ENCODE measurements around the gene GNG10. TPM values are rescaled to one million over a fixed set of nuclear protein-coding genes. Genes with fewer than 3 reads are reported as not detected.

The GNG10 gene
- total and polyA plus RNA-seq, 9 of the 15 experiments (the other 6 are each of a cell fraction or from before 2014, with no cell fraction given), result 13.1 to 37.8 (median 28.4) TPM

GRCh38 chr9:111630964-111631213 lies 30.5 kb upstream of the GNG10 start (continued):
- TF ChIP-seq ELF4 (CRISPR knock-in tag; IDR thresholded peaks at IDR 0.05) (no peak), ARHGAP35 (IDR thresholded peaks at IDR 0.05; ENCODE audit: partially characterized antibody) (no peak), ARID1B (IDR thresholded peaks at IDR 0.05) (no peak; the same call in 1 of the 2 replicates), ZNF354B (CRISPR knock-in tag; IDR thresholded peaks at IDR 0.05) (no peak), CTCFL (IDR thresholded peaks at IDR 0.05; ENCODE audit: borderline replicate concordance, insufficient read depth, low read depth, low read length, poor library complexity, severe bottlenecking) (no peak), ZNF224 (CRISPR knock-in tag; IDR thresholded peaks at IDR 0.05) (no peak), POLR2AphosphoS5 (IDR thresholded peaks at IDR 0.05; ENCODE audit: control insufficient read depth, insufficient read depth, low read depth, low read length) (no peak), SMAD1 (IDR thresholded peaks at IDR 0.05; ENCODE audit: low read depth, low read length, partially characterized antibody) (no peak), PBX2 (CRISPR knock-in tag; IDR thresholded peaks at IDR 0.05; ENCODE audit: low read depth) (no peak), PBX2 (tag; conservative IDR thresholded peaks at IDR 0.05; ENCODE audit: low read depth) (no peak), ZNF232 (CRISPR knock-in tag; IDR thresholded peaks at IDR 0.05) (no peak), XRCC5 (IDR thresholded peaks at IDR 0.05; ENCODE audit: low read depth, low read length) (peak; percentile 89; the same call in 1 of the 2 replicates), ZNF639 (CRISPR knock-in tag; conservative IDR thresholded peaks at IDR 0.05 in 1 of 2, IDR thresholded peaks at IDR 0.05 in 1 of 2) (peak in 1 of 2 experiments; percentile 39; a peak in 1 of 4 replicates), ZNF695 (CRISPR knock-in tag; IDR thresholded peaks at IDR 0.05) (no peak), PTBP1 (IDR thresholded peaks at IDR 0.05; ENCODE audit: low read depth, low read length) (no peak), UBTF (IDR thresholded peaks at IDR 0.05; ENCODE audit: borderline replicate concordance in 1 of 2, low read depth in 2 of 2, low read length in 2 of 2) (peak; percentile 100)

All from K562 (cell line).